K562 (cell line): Measurements from ENCODE around the gene GPAT3. TPM values are rescaled to one million over a fixed set of nuclear protein-coding genes. Genes with fewer than 3 reads are reported as not detected.

ENCODE experiments used
- ATAC-seq: fragments of 200-7000 bp; cut with Tn5 transposase; 3 replicates; pipeline ENCODE4 v1.9.1; 2020; ENCODE audit warnings: moderate library complexity
- BruUV-seq: library from RNA; stranded (reverse); fragments of 400-500 nt; replicated peaks from 2 replicates; lab custom pipeline; 2021; lab: Mats Ljungman, UMichigan
- CTCF ChIA-PET: fragments of 300-600 bp; formaldehyde crosslinking; extraction: SDS; loops from one replicate; lab custom pipeline; 2021; ENCODE audit warnings: low intra/inter-chr PET ratio; lab: Yijun Ruan, JAX
- POLR2A ChIA-PET: fragments of 300-600, 350-650 bp; sonication (Branson Sonifier 250); formaldehyde crosslinking; extraction: SDS; loops from one replicate; lab custom pipeline; 2021; ENCODE audit warnings: antibody characterized with exemption, inconsistent platforms; lab: Yijun Ruan, JAX
- DNase-seq, 4 experiments: peaks; one replicate each; pipeline versions ENCODE4 v3.0.0 to v3.0.0-alpha.2; 2011 to 2018; ENCODE audit warnings: low spot score in 3 of 4, mixed read lengths in 3 of 4; ENCODE audit errors: extremely low read depth in 1 of 4
- FAIRE-seq: peaks from 2 replicates; lab custom pipeline; 2011; peaks lifted over from hg19 to GRCh38; lab: Jason Lieb, UNC
- H2AFZ ChIP-seq: 2 replicates; pipeline ENCODE4 v1.6.0; 2011; ENCODE audit warnings: low read depth, low read length, control low read depth, inconsistent platforms
- H3K27ac ChIP-seq: fragments of 200-600 bp; 3 replicates; pipeline ENCODE4 v1.8.0; 2011; ENCODE audit warnings: low read depth, mild to moderate bottlenecking, control low read depth, inconsistent platforms, low read length, moderate library complexity, mixed read lengths; ENCODE audit errors: extremely low read depth
- H3K27me3 ChIP-seq, 2 experiments: fragments of 300-600 bp in 1 of 2; 2 replicates in 1 of 2; 3 replicates in 1 of 2; pipeline versions ENCODE4 v1.6.0 to v1.8.0; 2011; ENCODE audit warnings: inconsistent platforms in 2 of 2, low read length in 2 of 2, mild to moderate bottlenecking in 1 of 2, mixed read lengths in 1 of 2, moderate library complexity in 1 of 2; ENCODE audit not compliant: control insufficient read depth in 2 of 2, insufficient read depth in 2 of 2
- H3K36me3 ChIP-seq: fragments of 300-600 bp; 3 replicates; pipeline ENCODE4 v1.8.0; 2011; ENCODE audit warnings: mild to moderate bottlenecking, low read length, inconsistent platforms; ENCODE audit not compliant: control insufficient read depth, insufficient read depth
- H3K4me1 ChIP-seq, 2 experiments: fragments of 200-600 bp in 1 of 2; replicated peaks in 1 of 2; 2 replicates in 1 of 2; 3 replicates in 1 of 2; pipeline versions ENCODE4 v1.5.1 to v1.8.0; 2011; ENCODE audit warnings: inconsistent platforms in 2 of 2, low read length in 2 of 2, mild to moderate bottlenecking in 1 of 2, mixed read lengths in 1 of 2, moderate library complexity in 1 of 2; ENCODE audit not compliant: control insufficient read depth in 2 of 2, insufficient read depth in 2 of 2
- H3K4me2 ChIP-seq: 2 replicates; pipeline ENCODE4 v1.6.1; 2011; ENCODE audit warnings: low read length, control low read depth, inconsistent platforms, mixed read lengths; ENCODE audit not compliant: insufficient read depth
- H3K4me3 ChIP-seq: fragments of 200-600 bp; sonication (generic), shearing (Covaris generic); 2 replicates; pipeline ENCODE4 v1.5.1; 2016; ENCODE audit warnings: control low read depth, inconsistent platforms
- H3K79me2 ChIP-seq: fragments of 200-600 bp; 3 replicates; pipeline ENCODE4 v1.8.0; 2011; ENCODE audit warnings: low read length, inconsistent platforms; ENCODE audit not compliant: control insufficient read depth, insufficient read depth
- H3K9ac ChIP-seq, 2 experiments: 2 replicates each; pipeline versions ENCODE4 v1.6.0 to v1.6.1; 2011; ENCODE audit warnings: low read depth in 2 of 2, low read length in 2 of 2, control low read depth in 1 of 2, inconsistent platforms in 1 of 2, mild to moderate bottlenecking in 1 of 2, mixed read lengths in 1 of 2; ENCODE audit not compliant: insufficient read depth in 1 of 2
- H3K9me1 ChIP-seq: one replicate; pipeline ENCODE4 v1.6.0; 2011; ENCODE audit warnings: inconsistent platforms, mild to moderate bottlenecking, low read length, moderate library complexity; ENCODE audit not compliant: control insufficient read depth, insufficient read depth
- H3K9me3 ChIP-seq: replicated peaks from 2 replicates; pipeline ENCODE4 v1.5.1; 2011; ENCODE audit warnings: low read depth, low read length, inconsistent platforms; ENCODE audit not compliant: control insufficient read depth, insufficient read depth
- H4K20me1 ChIP-seq: replicated peaks from 2 replicates; pipeline ENCODE4 v1.6.1; 2011; ENCODE audit warnings: low read length, inconsistent platforms, mixed read lengths; ENCODE audit not compliant: control insufficient read depth, insufficient read depth
- HMG20A ChIP-seq: fragments of 450-650 bp; formaldehyde crosslinking; conservative IDR thresholded peaks from 2 replicates; pipeline ENCODE4 v1.4.0; 2020; ENCODE audit warnings: mild to moderate bottlenecking, mixed read lengths
- ZFP30 ChIP-seq: fragments of 250-450 bp; sonication (Bioruptor Pico); IDR thresholded peaks from 2 replicates; pipeline ENCODE4 v1.8.0; 2022; ENCODE audit warnings: moderate library complexity, mild to moderate bottlenecking, inconsistent platforms, borderline replicate concordance
- ZNF274 ChIP-seq: IDR thresholded peaks from 2 replicates; pipeline ENCODE4 v1.6.1; 2011; ENCODE audit warnings: low read depth, mild to moderate bottlenecking, low read length, moderate library complexity, borderline replicate concordance
- in situ Hi-C: fragments of 300-500 bp; cut with MboI; formaldehyde crosslinking; loops from 4 replicates; pipeline ENCODE4 v1.15.0; 2018; ENCODE audit warnings: inconsistent platforms, mixed read lengths
- intact Hi-C: fragments of 100-400 bp; cut with micrococcal nuclease; formaldehyde crosslinking; loops from 2 replicates; pipeline ENCODE4 v1.14.2; 2022
- polyA plus RNA-seq, 8 experiments: library from polyadenylated mRNA; depleted of rRNA in 4 of 8; stranded (reverse) in 5 of 8; unstranded in 3 of 8; fragments of >200 nt; fragmentation: Nextera tagmentation in 2 of 8; fragmentation: Illumina TruSeq in 1 of 8; extraction: Ambion mirVana in 2 of 8; extraction: Trizol in 1 of 8; gene quantifications; 2 replicates each; pipeline versions ENCODE4 v1.2.1 to v1.2.3, GENCODE V29; 2011 to 2014; ENCODE audit warnings: inconsistent platforms in 1 of 8, missing spikeins in 1 of 8
- total RNA-seq, 7 experiments: library from RNA; depleted of rRNA in 6 of 7; stranded (reverse); fragments of >200 nt in 6 of 7; fragmentation: Illumina TruSeq in 2 of 7; extraction: Trizol in 2 of 7; gene quantifications; 2 replicates each; pipeline versions ENCODE4 v1.2.1 to v1.2.3, GENCODE V29; 2011 to 2021; ENCODE audit warnings: low replicate concordance in 1 of 7
- TF ChIP-seq, protein P1 (sequence below): fragments of 250-450 bp; sonication (Bioruptor Pico); IDR thresholded peaks from 2 replicates; pipeline ENCODE4 v1.8.0; 2021; ENCODE audit warnings: mild to moderate bottlenecking, moderate library complexity
- TF ChIP-seq, protein P2 (sequence below): IDR thresholded peaks from 2 replicates; pipeline ENCODE4 v1.6.1; 2016; ENCODE audit warnings: missing genetic modification characterization, missing compliant biosample characterization

The GPAT3 gene
- total and polyA plus RNA-seq, 9 of the 15 experiments (the other 6 are each of a cell fraction or from before 2014, with no cell fraction given) = 4.1 to 16.1 (median 13.1) TPM

DNA sequence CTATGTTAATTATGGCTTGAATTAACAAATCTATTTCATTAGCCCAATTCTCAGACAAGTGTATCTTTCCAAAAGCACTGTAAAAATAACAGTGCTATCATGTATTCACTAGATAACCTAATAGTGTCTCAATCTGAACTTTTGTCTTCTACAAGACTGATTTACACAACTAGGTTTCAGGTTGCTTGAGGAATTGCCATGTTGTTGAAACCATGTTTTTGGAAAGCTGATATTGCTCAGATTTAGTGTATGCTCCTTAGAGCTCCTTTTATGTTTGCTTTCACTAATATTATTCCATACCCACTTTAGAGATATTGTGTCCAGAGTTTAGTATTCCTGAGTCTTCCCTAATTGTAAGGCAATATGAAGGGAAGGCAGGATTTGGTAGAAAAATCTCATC, 70.6 kb downstream of the GPAT3 start:
- Histone ChIP-seq H3K9ac (no peak overlapping the region), H3K27me3 (no peaks in the 10 kb centered on the region), H3K4me2 (no peak overlapping the region), H3K9me3 (no peaks in the 10 kb centered on the region; the same call in 1 of the 2 replicates), H3K36me3 (no peaks in the 10 kb centered on the region), H3K4me3 (no peak overlapping the region), H3K4me1 (no peaks in the 10 kb centered on the region), H3K27ac (no peak overlapping the region), H4K20me1 (no peaks in the 10 kb centered on the region), H3K79me2 (no peaks in the 10 kb centered on the region), H3K9me1 (no peaks in the 10 kb centered on the region), H2AFZ (no peak overlapping the region)
- no TSS peak for BruUV-seq
- no peak for TF ChIP-seq HMG20A
- TF ChIP-seq ZNF274 = no peak
- TF ChIP-seq ZFP30 = no peak
- TF ChIP-seq, protein P1, sequence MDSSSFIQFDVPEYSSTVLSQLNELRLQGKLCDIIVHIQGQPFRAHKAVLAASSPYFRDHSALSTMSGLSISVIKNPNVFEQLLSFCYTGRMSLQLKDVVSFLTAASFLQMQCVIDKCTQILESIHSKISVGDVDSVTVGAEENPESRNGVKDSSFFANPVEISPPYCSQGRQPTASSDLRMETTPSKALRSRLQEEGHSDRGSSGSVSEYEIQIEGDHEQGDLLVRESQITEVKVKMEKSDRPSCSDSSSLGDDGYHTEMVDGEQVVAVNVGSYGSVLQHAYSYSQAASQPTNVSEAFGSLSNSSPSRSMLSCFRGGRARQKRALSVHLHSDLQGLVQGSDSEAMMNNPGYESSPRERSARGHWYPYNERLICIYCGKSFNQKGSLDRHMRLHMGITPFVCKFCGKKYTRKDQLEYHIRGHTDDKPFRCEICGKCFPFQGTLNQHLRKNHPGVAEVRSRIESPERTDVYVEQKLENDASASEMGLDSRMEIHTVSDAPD (CRISPR knock-in tag) = no peak
- TF ChIP-seq, protein P2, sequence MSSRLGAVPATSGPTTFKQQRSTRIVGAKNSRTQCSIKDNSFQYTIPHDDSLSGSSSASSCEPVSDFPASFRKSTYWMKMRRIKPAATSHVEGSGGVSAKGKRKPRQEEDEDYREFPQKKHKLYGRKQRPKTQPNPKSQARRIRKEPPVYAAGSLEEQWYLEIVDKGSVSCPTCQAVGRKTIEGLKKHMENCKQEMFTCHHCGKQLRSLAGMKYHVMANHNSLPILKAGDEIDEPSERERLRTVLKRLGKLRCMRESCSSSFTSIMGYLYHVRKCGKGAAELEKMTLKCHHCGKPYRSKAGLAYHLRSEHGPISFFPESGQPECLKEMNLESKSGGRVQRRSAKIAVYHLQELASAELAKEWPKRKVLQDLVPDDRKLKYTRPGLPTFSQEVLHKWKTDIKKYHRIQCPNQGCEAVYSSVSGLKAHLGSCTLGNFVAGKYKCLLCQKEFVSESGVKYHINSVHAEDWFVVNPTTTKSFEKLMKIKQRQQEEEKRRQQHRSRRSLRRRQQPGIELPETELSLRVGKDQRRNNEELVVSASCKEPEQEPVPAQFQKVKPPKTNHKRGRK (tag) = no peak
- ATAC-seq (no peak), FAIRE-seq (no peak), DNase-seq (no peak)
- intact Hi-C loops = no loop called here
- ChIA-PET CTCF (no interaction called here), POLR2A (no interaction called here)
- in situ Hi-C loops = no loop called here
